BE2C (cell line): ENCODE data around the gene CRIP3.

Source experiments
- DNase-seq: peaks from one replicate; pipeline ENCODE4 v3.0.0-alpha.2; 2020
- H3K27me3 ChIP-seq: fragments of 250-450 bp; sonication (Bioruptor Pico); 2 replicates; pipeline ENCODE4 v1.5.1; 2020; ENCODE audit warnings: mild to moderate bottlenecking
- H3K36me3 ChIP-seq: fragments of 250-450 bp; sonication (Bioruptor Pico); 2 replicates; pipeline ENCODE4 v1.5.1; 2020; ENCODE audit warnings: mild to moderate bottlenecking
- H3K4me1 ChIP-seq: fragments of 250-450 bp; sonication (Bioruptor Pico); 2 replicates; pipeline ENCODE4 v1.5.1; 2020
- H3K4me3 ChIP-seq: 2 replicates; pipeline ENCODE4 v1.5.1; 2011; ENCODE audit warnings: low read depth, low read length
- H3K9me3 ChIP-seq: fragments of 250-450 bp; sonication (Bioruptor Pico); 2 replicates; pipeline ENCODE4 v1.5.1; 2020
- TF ChIP-seq, protein P1 (sequence below): IDR thresholded peaks from 2 replicates; pipeline ENCODE4 v1.5.1; 2012; ENCODE audit warnings: mild to moderate bottlenecking, low read depth, low read length

The CRIP3 gene

DNA sequence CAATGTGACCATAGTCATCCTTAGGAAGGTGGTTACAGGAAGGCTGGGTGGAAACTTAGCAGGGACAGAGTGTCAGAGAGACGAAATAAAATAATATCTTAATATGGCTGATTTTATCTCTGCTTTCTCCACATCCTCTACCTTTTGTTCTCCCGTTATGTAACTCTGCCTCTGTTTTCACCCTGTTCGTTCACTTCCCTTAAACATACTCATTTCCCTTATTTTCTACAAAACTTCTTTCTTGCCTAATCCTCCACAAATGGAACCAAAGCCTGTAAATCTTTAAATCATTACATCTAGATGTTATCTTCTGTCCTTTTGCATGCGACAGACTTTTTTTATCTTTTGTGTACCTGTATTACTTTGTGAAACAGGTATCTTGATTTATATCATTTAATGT, 23.3 kb upstream of the CRIP3 start:
- DNase-seq: no peak
- no peaks in the 10 kb centered on the region for H3K4me1 ChIP-seq
- no peaks in the 10 kb centered on the region for H3K27me3 ChIP-seq
- TF ChIP-seq, protein P1, sequence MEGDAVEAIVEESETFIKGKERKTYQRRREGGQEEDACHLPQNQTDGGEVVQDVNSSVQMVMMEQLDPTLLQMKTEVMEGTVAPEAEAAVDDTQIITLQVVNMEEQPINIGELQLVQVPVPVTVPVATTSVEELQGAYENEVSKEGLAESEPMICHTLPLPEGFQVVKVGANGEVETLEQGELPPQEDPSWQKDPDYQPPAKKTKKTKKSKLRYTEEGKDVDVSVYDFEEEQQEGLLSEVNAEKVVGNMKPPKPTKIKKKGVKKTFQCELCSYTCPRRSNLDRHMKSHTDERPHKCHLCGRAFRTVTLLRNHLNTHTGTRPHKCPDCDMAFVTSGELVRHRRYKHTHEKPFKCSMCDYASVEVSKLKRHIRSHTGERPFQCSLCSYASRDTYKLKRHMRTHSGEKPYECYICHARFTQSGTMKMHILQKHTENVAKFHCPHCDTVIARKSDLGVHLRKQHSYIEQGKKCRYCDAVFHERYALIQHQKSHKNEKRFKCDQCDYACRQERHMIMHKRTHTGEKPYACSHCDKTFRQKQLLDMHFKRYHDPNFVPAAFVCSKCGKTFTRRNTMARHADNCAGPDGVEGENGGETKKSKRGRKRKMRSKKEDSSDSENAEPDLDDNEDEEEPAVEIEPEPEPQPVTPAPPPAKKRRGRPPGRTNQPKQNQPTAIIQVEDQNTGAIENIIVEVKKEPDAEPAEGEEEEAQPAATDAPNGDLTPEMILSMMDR: no peak
- no peak overlapping the region for H3K4me3 ChIP-seq
- no peaks in the 10 kb centered on the region for H3K36me3 ChIP-seq
- no peaks in the 10 kb centered on the region for H3K9me3 ChIP-seq

DNA sequence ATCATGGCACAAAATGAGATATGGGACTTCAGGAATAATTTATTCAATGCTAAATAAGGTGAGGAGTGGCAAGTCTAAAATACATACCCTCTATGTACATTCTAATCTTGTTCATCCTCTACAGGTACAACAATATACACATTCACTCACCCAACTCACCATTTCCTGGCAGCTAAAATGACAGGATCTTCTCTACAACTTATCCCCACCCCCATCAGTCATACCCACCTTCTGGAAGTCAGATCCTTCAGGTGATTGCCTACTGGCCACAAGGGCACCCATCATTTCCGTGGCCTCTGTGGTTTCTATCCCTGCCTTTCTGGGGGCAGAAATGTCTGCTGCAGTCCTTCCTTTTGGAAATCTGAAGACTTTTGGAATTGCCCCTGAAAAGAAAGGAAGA, 22.8 kb upstream of the CRIP3 start:
- DNase-seq: no peak
- Histone ChIP-seq H3K27me3 (no peaks in the 10 kb centered on the region), H3K36me3 (no peaks in the 10 kb centered on the region), H3K9me3 (no peaks in the 10 kb centered on the region), H3K4me3 (no peak overlapping the region), H3K4me1 (no peaks in the 10 kb centered on the region)
- TF ChIP-seq, protein P1: no peak

DNA sequence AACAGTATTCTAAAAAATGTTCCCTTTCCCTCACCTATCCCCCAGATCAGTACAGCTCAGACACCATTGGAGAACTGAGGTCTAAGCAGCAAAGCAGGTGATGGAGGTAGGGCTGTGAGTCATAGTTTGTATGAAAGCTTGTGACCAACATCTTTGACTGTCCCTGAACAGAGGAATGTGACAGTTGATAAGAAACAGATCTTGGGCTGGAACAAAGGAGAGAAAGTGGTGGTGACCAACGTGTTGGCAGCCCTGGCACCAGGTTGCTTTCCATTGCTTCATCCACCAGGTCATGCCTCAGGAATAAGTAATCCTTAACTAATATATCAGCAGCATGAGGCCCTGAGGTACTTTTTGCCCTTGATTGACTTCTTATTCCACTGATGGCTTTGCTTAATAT, 19.9 kb upstream of the CRIP3 start:
- H3K4me3 ChIP-seq: no peak overlapping the region
- no peaks in the 10 kb centered on the region for H3K9me3 ChIP-seq
- no peak for DNase-seq
- no peaks in the 10 kb centered on the region for H3K27me3 ChIP-seq
- H3K4me1 ChIP-seq: no peaks in the 10 kb centered on the region
- no peaks in the 10 kb centered on the region for H3K36me3 ChIP-seq
- TF ChIP-seq, protein P1: no peak

DNA sequence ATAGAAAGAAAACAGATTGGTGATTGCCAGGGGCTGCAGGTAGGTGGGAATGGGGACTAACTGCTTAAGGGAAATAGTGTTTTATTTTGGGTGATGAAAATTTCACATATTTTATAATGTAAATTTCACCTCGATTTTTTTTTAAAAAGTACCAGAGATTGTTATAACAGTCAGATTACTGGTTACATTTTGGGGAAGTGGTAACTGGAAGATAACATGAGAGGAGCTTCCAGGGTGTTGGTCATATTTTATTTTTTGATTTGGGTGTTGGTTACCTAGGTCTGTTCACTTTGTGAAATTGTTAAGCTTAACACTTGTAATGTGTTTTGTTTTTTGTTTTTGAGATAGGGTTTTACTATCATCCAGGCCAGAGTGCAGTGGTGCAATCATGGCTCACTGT, 17.2 kb upstream of the CRIP3 start:
- Histone ChIP-seq H3K9me3 (no peaks in the 10 kb centered on the region), H3K4me3 (no peak overlapping the region), H3K27me3 (no peaks in the 10 kb centered on the region), H3K36me3 (no peaks in the 10 kb centered on the region), H3K4me1 (no peaks in the 10 kb centered on the region)
- TF ChIP-seq, protein P1: no peak
- DNase-seq: no peak

DNA sequence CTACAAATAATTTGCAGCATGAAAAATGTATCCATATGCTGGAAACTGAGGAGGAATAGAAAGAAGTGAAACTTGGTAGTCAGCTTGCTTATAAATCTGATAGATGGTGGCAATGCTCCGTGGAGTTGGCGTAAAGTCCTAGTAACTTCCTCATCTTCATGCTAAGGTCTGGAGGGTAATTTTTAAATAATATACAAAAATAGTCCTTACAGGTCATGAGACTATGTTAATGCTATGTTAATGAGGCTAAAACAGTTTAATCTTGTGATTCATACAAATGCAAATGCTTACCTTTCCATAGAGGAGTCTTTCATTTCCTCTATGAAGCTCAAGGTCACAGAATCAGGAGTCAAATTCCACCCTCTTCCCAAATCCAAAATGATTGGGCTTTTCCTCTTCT, 9.4 kb upstream of the CRIP3 start:
- H3K27me3 ChIP-seq: no peaks in the 10 kb centered on the region
- H3K4me3 ChIP-seq: no peak overlapping the region
- H3K4me1 ChIP-seq: no peaks in the 10 kb centered on the region
- TF ChIP-seq, protein P1: no peak
- DNase-seq: no peak
- no peaks in the 10 kb centered on the region for H3K9me3 ChIP-seq
- no peaks in the 10 kb centered on the region for H3K36me3 ChIP-seq

DNA sequence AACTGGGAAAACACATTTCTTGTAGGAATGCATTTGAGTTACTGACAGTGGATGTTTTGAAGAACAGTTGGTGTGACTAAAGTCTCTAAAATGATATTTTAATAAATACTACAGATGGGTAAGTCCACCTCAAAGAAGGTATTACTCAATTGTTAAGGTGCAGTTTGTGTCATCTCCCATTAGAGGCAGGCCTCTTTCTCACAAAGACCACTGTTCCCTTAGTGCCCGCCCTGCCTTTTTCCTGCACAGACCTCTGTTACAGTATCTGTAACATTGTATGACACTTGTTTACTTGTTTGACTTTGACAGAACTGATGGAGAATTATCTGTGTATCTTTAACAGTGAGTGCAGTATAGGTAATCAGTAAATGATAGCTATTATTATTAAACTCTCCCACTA, 5.2 kb upstream of the CRIP3 start:
- H3K9me3 ChIP-seq: no peaks in the 10 kb centered on the region
- no peaks in the 10 kb centered on the region; the same call in 1 of the 2 replicates for H3K4me1 ChIP-seq
- no peak for DNase-seq
- no peak overlapping the region for H3K4me3 ChIP-seq
- TF ChIP-seq, protein P1: no peak
- no peaks in the 10 kb centered on the region for H3K27me3 ChIP-seq
- H3K36me3 ChIP-seq: no peaks in the 10 kb centered on the region
